HEK293 (cell line): Measurements from ENCODE around the gene ILF3.
A peak's percentile ranks its signal among the peaks of the same experiment; 100 is the strongest.

Experiments
- CTCF ChIA-PET: fragments of 350-600 bp; formaldehyde crosslinking; extraction: SDS; loops from one replicate; lab custom pipeline; 2021; ENCODE audit warnings: antibody characterized with exemption; lab: Yijun Ruan, JAX
- POLR2A ChIA-PET: fragments of 300-600 bp; formaldehyde crosslinking; extraction: SDS; loops from one replicate; lab custom pipeline; 2020; ENCODE audit warnings: antibody characterized with exemption, inconsistent platforms; lab: Yijun Ruan, JAX
- H3K27ac ChIP-seq: fragments of 200-500 bp; sonication (Bioruptor generic); 2 replicates; pipeline ENCODE4 v1.5.1; 2014; ENCODE audit warnings: low read depth, low read length, control low read depth, inconsistent platforms; ENCODE audit errors: extremely low read depth
- H3K36me3 ChIP-seq, 2 experiments: fragments of 200-500 bp in 1 of 2; sonication (Bioruptor generic) in 1 of 2; 1 replicate in 1 of 2; 2 replicates in 1 of 2; pipeline ENCODE4 v1.5.1; 2014 to 2017; ENCODE audit warnings: inconsistent platforms in 2 of 2, low read length in 2 of 2; ENCODE audit not compliant: control insufficient read depth in 2 of 2, insufficient read depth in 1 of 2
- H3K4me1 ChIP-seq: fragments of 200-500 bp; sonication (Bioruptor generic); 2 replicates; pipeline ENCODE4 v1.5.1; 2014; ENCODE audit warnings: mild to moderate bottlenecking, low read length, inconsistent platforms; ENCODE audit not compliant: control insufficient read depth, insufficient read depth
- H3K4me3 ChIP-seq: 2 replicates; pipeline ENCODE4 v1.5.1; 2011; ENCODE audit warnings: low read depth, mild to moderate bottlenecking, control low read depth, low read length, moderate library complexity
- H3K9me3 ChIP-seq: fragments of 200-500 bp; sonication (Bioruptor generic); 2 replicates; pipeline ENCODE4 v1.5.1; 2014; ENCODE audit warnings: low read depth, low read length, inconsistent platforms; ENCODE audit not compliant: control insufficient read depth, insufficient read depth
- EGR2 ChIP-seq: fragments of 450-650 bp; formaldehyde crosslinking; IDR thresholded peaks from 2 replicates; pipeline ENCODE4 v1.5.1; 2016; ENCODE audit warnings: low read depth, missing biosample characterization, missing genetic modification characterization
- GLIS1 ChIP-seq: fragments of 450-650 bp; formaldehyde crosslinking; IDR thresholded peaks from 2 replicates; pipeline ENCODE4 v1.5.1; 2016; ENCODE audit warnings: missing biosample characterization, missing genetic modification characterization
- MYNN ChIP-seq: fragments of 450-650 bp; formaldehyde crosslinking; IDR thresholded peaks from 2 replicates; pipeline ENCODE4 v1.5.1; 2016; ENCODE audit warnings: missing biosample characterization, missing genetic modification characterization, borderline replicate concordance
- SCRT1 ChIP-seq: fragments of 450-650 bp; formaldehyde crosslinking; IDR thresholded peaks from 2 replicates; pipeline ENCODE4 v1.5.1; 2016; ENCODE audit warnings: missing biosample characterization, missing genetic modification characterization, borderline replicate concordance
- SP2 ChIP-seq: fragments of 450-650 bp; formaldehyde crosslinking; IDR thresholded peaks from 2 replicates; pipeline ENCODE4 v1.5.1; 2016; ENCODE audit warnings: missing biosample characterization, missing genetic modification characterization
- YY1 ChIP-seq: fragments of 450-650 bp; formaldehyde crosslinking; IDR thresholded peaks from 2 replicates; pipeline ENCODE4 v1.5.1; 2018; ENCODE audit warnings: missing biosample characterization, missing genetic modification characterization
- ZBTB1 ChIP-seq: fragments of 450-650 bp; formaldehyde crosslinking; IDR thresholded peaks from 2 replicates; pipeline ENCODE4 v1.5.1; 2016; ENCODE audit warnings: missing biosample characterization, missing genetic modification characterization
- ZBTB48 ChIP-seq: fragments of 450-650 bp; formaldehyde crosslinking; IDR thresholded peaks from 2 replicates; pipeline ENCODE4 v1.5.1; 2016; ENCODE audit warnings: missing biosample characterization, missing genetic modification characterization
- ZBTB7A ChIP-seq: fragments of 450-650 bp; formaldehyde crosslinking; IDR thresholded peaks from 2 replicates; pipeline ENCODE4 v1.5.1; 2016; ENCODE audit warnings: low read depth, missing biosample characterization, missing genetic modification characterization
- ZNF121 ChIP-seq: fragments of 450-650 bp; formaldehyde crosslinking; IDR thresholded peaks from 2 replicates; pipeline ENCODE4 v1.5.1; 2016; ENCODE audit warnings: missing biosample characterization, missing genetic modification characterization
- ZNF146 ChIP-seq: fragments of 450-650 bp; formaldehyde crosslinking; IDR thresholded peaks from 2 replicates; pipeline ENCODE4 v1.5.1; 2016; ENCODE audit warnings: missing biosample characterization, missing genetic modification characterization
- ZNF16 ChIP-seq: fragments of 450-650 bp; formaldehyde crosslinking; IDR thresholded peaks from 2 replicates; pipeline ENCODE4 v1.5.1; 2016; ENCODE audit warnings: low read depth, missing biosample characterization, missing genetic modification characterization
- ZNF175 ChIP-seq: fragments of 450-650 bp; formaldehyde crosslinking; IDR thresholded peaks from 2 replicates; pipeline ENCODE4 v1.5.1; 2016; ENCODE audit warnings: missing biosample characterization, missing genetic modification characterization
- ZNF221 ChIP-seq: fragments of 450-650 bp; formaldehyde crosslinking; IDR thresholded peaks from 2 replicates; pipeline ENCODE4 v1.5.1; 2017; ENCODE audit warnings: missing biosample characterization, missing genetic modification characterization, borderline replicate concordance
- ZNF223 ChIP-seq: fragments of 450-650 bp; formaldehyde crosslinking; IDR thresholded peaks from 2 replicates; pipeline ENCODE4 v1.5.1; 2016; ENCODE audit warnings: missing biosample characterization, missing genetic modification characterization
- ZNF292 ChIP-seq: fragments of 450-650 bp; formaldehyde crosslinking; IDR thresholded peaks from 2 replicates; pipeline ENCODE4 v1.5.1; 2016; ENCODE audit warnings: low read depth, missing biosample characterization, missing genetic modification characterization, borderline replicate concordance
- ZNF404 ChIP-seq: fragments of 450-650 bp; formaldehyde crosslinking; IDR thresholded peaks from 2 replicates; pipeline ENCODE4 v1.5.1; 2017; ENCODE audit warnings: missing biosample characterization, missing genetic modification characterization
- ZNF426 ChIP-seq: fragments of 450-650 bp; formaldehyde crosslinking; IDR thresholded peaks from 2 replicates; pipeline ENCODE4 v1.5.1; 2017; ENCODE audit warnings: missing biosample characterization, missing genetic modification characterization, mild to moderate bottlenecking, inconsistent platforms, moderate library complexity
- ZNF600 ChIP-seq: fragments of 450-650 bp; formaldehyde crosslinking; IDR thresholded peaks from 2 replicates; pipeline ENCODE4 v1.5.1; 2016; ENCODE audit warnings: missing biosample characterization, missing genetic modification characterization
- ZNF621 ChIP-seq: fragments of 450-650 bp; formaldehyde crosslinking; IDR thresholded peaks from 2 replicates; pipeline ENCODE4 v1.5.1; 2017; ENCODE audit warnings: missing biosample characterization, missing genetic modification characterization
- ZNF624 ChIP-seq: fragments of 450-650 bp; formaldehyde crosslinking; IDR thresholded peaks from 2 replicates; pipeline ENCODE4 v1.5.1; 2017; ENCODE audit warnings: missing biosample characterization, missing genetic modification characterization
- ZNF76 ChIP-seq: fragments of 450-650 bp; formaldehyde crosslinking; IDR thresholded peaks from 2 replicates; pipeline ENCODE4; 2016; ENCODE audit warnings: low read depth, missing biosample characterization, missing genetic modification characterization, borderline replicate concordance
- ZNF792 ChIP-seq: fragments of 450-650 bp; formaldehyde crosslinking; IDR thresholded peaks from 2 replicates; pipeline ENCODE4 v1.5.1; 2016; ENCODE audit warnings: missing biosample characterization, missing genetic modification characterization
- ZNF837 ChIP-seq: fragments of 450-650 bp; formaldehyde crosslinking; IDR thresholded peaks from 2 replicates; pipeline ENCODE4 v1.5.1; 2016; ENCODE audit warnings: missing biosample characterization, missing genetic modification characterization
- ZXDB ChIP-seq: fragments of 450-650 bp; formaldehyde crosslinking; IDR thresholded peaks from 2 replicates; pipeline ENCODE4 v1.5.1; 2016; ENCODE audit warnings: missing biosample characterization, missing genetic modification characterization
- TF ChIP-seq, protein P1 (sequence below): fragments of 450-650 bp; formaldehyde crosslinking; IDR thresholded peaks from 2 replicates; pipeline ENCODE4 v1.5.1; 2016; ENCODE audit warnings: missing biosample characterization, missing genetic modification characterization
- TF ChIP-seq, protein P2 (sequence below): fragments of 450-650 bp; formaldehyde crosslinking; IDR thresholded peaks from 2 replicates; pipeline ENCODE4 v1.5.1; 2016; ENCODE audit warnings: missing biosample characterization, missing genetic modification characterization
- TF ChIP-seq, protein P3 (sequence below): fragments of 450-650 bp; formaldehyde crosslinking; IDR thresholded peaks from 2 replicates; pipeline ENCODE4 v1.5.1; 2016; ENCODE audit warnings: missing biosample characterization, missing genetic modification characterization

The ILF3 gene

DNA sequence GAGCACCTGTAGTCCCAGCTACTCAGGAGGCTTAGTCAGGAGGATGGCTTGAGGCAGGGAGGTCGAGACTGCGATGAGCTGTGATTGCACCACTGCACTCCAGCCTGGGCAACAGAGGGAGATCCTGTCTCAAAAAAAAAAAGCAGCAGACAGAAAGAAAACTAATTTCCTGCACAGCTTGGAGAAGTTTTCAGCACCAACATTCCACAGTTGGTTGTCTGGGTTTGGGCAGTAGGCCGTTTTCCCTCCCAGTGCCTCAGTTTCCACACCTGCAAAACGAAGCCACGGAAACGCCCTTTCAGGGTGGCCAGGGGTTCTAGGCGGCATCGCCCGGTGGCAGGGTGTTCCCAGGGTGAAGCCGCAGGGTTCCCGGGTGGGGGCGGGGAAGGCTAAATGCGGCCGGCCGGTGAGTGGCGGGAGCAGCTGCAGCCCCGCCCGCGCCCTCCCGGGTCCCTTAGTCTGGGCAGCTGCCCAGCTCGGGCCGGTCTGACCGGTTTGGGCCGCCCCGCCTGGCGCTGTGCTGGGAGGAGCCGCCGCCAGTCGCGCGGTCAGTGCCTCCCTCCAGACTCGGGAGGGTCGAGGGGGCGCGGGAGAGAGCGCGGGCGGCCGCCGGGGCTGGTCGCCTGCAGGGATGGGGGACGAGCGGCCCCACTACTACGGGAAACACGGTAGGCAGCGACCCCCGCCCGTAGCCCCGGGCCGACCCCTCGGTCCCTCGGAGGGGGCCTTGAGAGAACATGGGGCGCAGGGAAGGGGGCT, 29.0 kb upstream of the ILF3 start, which contains the start of gene SLC44A2 (continued):
- TF ChIP-seq SP2 (tag by site-specific recombination): peak; percentile 60
- no peak for TF ChIP-seq ZNF837 (tag by site-specific recombination)
- no peak for TF ChIP-seq YY1 (tag by site-specific recombination)
- no peak for TF ChIP-seq ZBTB1 (tag by site-specific recombination)
- TF ChIP-seq SCRT1 (tag by site-specific recombination): peak; percentile 73
- TF ChIP-seq ZNF121: peak; percentile 83
- TF ChIP-seq ZNF404 (tag by site-specific recombination): no peak
- TF ChIP-seq MYNN: no peak
- TF ChIP-seq EGR2 (tag by site-specific recombination): peak; percentile 50; the same call in 1 of the 2 replicates
- TF ChIP-seq ZBTB48 (tag by site-specific recombination): peak; percentile 76
- TF ChIP-seq ZNF221 (tag by site-specific recombination): no peak
- no peak for TF ChIP-seq ZNF76 (tag by site-specific recombination)
- peak; percentile 78; the same call in 1 of the 2 replicates for TF ChIP-seq ZBTB7A (tag by site-specific recombination)
- TF ChIP-seq GLIS1 (tag by site-specific recombination): peak; percentile 85
- TF ChIP-seq ZNF621 (tag by site-specific recombination): no peak
- TF ChIP-seq ZNF292 (tag by site-specific recombination): 0 out of 2 replicates have a peak, but pooled peaks have one; percentile 11
- no peak; the same call in 1 of the 2 replicates for TF ChIP-seq ZNF600 (tag by site-specific recombination)
- TF ChIP-seq ZNF175 (tag by site-specific recombination): no peak

DNA sequence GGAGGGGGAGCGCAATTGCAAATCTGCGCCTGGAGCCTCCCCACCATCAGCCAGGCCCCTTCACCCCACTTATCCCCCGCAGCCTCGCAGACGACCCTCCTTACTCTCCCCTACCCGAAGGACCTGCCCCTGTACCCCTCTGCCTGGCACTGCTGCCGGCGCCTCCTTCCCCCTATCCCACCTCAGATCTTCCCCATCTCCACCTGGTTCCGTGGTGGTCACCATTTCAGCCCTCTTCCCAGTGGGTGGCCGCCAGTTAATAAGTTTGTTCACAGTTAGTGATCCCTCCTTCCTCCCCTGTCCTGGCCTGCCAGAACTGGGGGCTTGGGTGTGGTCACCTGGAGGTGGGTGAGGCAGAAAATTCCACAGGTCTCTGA, 28.4 kb upstream of the ILF3 start:
- no peaks in the 10 kb centered on the region; the same call in 1 of the 2 replicates for H3K4me1 ChIP-seq
- H3K36me3 ChIP-seq: peaks cover 0 to 21% of the 10 kb centered on the region in 2 experiments; a peak in 2 of 3 replicates
- ChIA-PET POLR2A (interaction anchor here (0.7 to 1.0 kb wide), 2 partner anchors 23 to 82 kb away, joined by 3 to 7 read pairs; partner anchors contain the start of gene ATG4D), CTCF (interaction anchor here (0.5 to 1.7 kb wide), 4 partner anchors 18 to 84 kb away, joined by 3 to 12 read pairs (median 4); no protein-coding TSS in a partner anchor)
- peak overlapping the region; percentile 24; the same call in 1 of the 2 replicates for H3K27ac ChIP-seq
- H3K9me3 ChIP-seq: no peaks in the 10 kb centered on the region
- peak overlapping the region; percentile 73 for H3K4me3 ChIP-seq
- TF ChIP-seq, protein P1, sequence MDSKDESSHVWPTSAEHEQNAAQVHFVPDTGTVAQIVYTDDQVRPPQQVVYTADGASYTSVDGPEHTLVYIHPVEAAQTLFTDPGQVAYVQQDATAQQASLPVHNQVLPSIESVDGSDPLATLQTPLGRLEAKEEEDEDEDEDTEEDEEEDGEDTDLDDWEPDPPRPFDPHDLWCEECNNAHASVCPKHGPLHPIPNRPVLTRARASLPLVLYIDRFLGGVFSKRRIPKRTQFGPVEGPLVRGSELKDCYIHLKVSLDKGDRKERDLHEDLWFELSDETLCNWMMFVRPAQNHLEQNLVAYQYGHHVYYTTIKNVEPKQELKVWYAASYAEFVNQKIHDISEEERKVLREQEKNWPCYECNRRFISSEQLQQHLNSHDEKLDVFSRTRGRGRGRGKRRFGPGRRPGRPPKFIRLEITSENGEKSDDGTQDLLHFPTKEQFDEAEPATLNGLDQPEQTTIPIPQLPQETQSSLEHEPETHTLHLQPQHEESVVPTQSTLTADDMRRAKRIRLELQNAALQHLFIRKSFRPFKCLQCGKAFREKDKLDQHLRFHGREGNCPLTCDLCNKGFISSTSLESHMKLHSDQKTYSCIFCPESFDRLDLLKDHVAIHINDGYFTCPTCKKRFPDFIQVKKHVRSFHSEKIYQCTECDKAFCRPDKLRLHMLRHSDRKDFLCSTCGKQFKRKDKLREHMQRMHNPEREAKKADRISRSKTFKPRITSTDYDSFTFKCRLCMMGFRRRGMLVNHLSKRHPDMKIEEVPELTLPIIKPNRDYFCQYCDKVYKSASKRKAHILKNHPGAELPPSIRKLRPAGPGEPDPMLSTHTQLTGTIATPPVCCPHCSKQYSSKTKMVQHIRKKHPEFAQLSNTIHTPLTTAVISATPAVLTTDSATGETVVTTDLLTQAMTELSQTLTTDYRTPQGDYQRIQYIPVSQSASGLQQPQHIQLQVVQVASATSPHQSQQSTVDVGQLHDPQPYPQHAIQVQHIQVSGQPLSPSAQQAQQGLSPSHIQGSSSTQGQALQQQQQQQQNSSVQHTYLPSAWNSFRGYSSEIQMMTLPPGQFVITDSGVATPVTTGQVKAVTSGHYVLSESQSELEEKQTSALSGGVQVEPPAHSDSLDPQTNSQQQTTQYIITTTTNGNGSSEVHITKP (tag by site-specific recombination): peak; percentile 71
- TF ChIP-seq ZNF426 (tag by site-specific recombination) (no peak), ZNF175 (tag by site-specific recombination) (no peak), ZNF76 (tag by site-specific recombination) (peak; percentile 14; the same call in 1 of the 2 replicates), ZNF837 (tag by site-specific recombination) (no peak), ZNF16 (tag by site-specific recombination) (no peak), ZNF223 (peak; percentile 75; the same call in 1 of the 2 replicates), ZNF792 (no peak), ZNF624 (tag by site-specific recombination) (no peak), ZNF121 (no peak), ZNF146 (tag by site-specific recombination) (no peak), ZXDB (no peak)
- TF ChIP-seq, protein P2, sequence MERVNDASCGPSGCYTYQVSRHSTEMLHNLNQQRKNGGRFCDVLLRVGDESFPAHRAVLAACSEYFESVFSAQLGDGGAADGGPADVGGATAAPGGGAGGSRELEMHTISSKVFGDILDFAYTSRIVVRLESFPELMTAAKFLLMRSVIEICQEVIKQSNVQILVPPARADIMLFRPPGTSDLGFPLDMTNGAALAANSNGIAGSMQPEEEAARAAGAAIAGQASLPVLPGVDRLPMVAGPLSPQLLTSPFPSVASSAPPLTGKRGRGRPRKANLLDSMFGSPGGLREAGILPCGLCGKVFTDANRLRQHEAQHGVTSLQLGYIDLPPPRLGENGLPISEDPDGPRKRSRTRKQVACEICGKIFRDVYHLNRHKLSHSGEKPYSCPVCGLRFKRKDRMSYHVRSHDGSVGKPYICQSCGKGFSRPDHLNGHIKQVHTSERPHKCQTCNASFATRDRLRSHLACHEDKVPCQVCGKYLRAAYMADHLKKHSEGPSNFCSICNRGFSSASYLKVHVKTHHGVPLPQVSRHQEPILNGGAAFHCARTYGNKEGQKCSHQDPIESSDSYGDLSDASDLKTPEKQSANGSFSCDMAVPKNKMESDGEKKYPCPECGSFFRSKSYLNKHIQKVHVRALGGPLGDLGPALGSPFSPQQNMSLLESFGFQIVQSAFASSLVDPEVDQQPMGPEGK (tag by site-specific recombination): peak; percentile 12; the same call in 1 of the 2 replicates
- TF ChIP-seq, protein P3, sequence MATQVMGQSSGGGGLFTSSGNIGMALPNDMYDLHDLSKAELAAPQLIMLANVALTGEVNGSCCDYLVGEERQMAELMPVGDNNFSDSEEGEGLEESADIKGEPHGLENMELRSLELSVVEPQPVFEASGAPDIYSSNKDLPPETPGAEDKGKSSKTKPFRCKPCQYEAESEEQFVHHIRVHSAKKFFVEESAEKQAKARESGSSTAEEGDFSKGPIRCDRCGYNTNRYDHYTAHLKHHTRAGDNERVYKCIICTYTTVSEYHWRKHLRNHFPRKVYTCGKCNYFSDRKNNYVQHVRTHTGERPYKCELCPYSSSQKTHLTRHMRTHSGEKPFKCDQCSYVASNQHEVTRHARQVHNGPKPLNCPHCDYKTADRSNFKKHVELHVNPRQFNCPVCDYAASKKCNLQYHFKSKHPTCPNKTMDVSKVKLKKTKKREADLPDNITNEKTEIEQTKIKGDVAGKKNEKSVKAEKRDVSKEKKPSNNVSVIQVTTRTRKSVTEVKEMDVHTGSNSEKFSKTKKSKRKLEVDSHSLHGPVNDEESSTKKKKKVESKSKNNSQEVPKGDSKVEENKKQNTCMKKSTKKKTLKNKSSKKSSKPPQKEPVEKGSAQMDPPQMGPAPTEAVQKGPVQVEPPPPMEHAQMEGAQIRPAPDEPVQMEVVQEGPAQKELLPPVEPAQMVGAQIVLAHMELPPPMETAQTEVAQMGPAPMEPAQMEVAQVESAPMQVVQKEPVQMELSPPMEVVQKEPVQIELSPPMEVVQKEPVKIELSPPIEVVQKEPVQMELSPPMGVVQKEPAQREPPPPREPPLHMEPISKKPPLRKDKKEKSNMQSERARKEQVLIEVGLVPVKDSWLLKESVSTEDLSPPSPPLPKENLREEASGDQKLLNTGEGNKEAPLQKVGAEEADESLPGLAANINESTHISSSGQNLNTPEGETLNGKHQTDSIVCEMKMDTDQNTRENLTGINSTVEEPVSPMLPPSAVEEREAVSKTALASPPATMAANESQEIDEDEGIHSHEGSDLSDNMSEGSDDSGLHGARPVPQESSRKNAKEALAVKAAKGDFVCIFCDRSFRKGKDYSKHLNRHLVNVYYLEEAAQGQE (tag by site-specific recombination): no peak
